ENCODE results near the gene ARID1A.

DNA sequence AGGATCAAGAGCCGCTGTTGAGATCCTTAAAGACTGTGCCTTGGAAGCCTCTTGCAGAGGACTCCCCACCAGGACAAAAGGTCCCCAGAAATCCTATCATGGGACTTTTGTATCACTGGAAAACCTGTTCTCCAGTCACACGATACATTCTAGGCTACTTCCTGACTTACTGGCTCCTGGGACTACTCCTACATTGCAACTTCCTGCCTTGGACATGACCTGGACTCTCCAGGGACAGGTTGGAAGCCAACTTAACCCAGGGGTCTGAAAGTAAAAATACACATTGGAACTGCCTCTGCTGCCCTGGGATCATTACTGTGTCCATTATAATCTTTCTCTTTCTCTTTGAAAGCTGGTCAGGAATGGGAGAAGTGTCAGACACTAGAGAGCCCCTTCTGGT is 101.8 kb downstream of the ARID1A start:
- TF ChIP-seq CTCF (IDR thresholded peaks at IDR 0.05) (no peak), POLR2AphosphoS5 (IDR thresholded peaks at IDR 0.05) (no peak), POLR2A (IDR thresholded peaks at IDR 0.05) (no peak)

Data from sigmoid colon (tissue), 4 donors.